Activated CD8-positive, alpha-beta memory T cell treated with anti-CD3 and anti-CD28 coated beads, Interleukin-2, amount 50 U/mL, for 48 hours (primary cell): ENCODE measurements around the gene ZNF700.
"Not testable (repeated sequence)": the region's sequence is repeated elsewhere in the genome, so short reads cannot be mapped to it uniquely, and the experiment has no call there.

Source experiments
- DNase-seq: peaks from one replicate; pipeline ENCODE4 v3.0.0-alpha.2; 2020

The ZNF700 gene

DNA sequence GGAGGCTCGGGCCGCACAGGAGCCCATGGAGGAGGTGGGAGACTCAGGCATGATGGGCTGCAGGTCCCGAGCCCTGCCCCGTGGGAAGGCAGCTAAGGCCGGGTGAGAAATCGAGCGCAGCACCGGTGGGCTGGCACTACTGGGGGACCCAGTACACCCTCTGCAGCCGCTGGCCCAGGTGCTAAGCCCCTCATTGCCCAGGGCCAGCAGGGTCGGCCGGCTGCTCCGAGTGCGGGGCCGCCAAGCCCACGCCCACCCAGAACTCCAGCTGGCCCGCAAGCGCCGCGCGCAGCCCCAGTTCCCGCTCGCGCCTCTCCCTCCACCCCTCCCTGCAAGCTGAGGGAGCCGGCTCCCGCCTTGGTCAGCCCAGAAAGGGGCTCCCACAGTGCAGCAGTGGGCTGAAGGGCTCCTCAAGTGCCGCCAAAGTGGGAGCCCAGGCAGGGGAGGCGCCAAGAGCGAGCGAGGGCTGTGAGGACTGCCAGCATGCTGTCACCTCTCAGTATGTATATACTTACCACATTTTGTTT lies 16.5 kb downstream of the ZNF700 start:
- DNase-seq: not testable (repeated sequence)

DNA sequence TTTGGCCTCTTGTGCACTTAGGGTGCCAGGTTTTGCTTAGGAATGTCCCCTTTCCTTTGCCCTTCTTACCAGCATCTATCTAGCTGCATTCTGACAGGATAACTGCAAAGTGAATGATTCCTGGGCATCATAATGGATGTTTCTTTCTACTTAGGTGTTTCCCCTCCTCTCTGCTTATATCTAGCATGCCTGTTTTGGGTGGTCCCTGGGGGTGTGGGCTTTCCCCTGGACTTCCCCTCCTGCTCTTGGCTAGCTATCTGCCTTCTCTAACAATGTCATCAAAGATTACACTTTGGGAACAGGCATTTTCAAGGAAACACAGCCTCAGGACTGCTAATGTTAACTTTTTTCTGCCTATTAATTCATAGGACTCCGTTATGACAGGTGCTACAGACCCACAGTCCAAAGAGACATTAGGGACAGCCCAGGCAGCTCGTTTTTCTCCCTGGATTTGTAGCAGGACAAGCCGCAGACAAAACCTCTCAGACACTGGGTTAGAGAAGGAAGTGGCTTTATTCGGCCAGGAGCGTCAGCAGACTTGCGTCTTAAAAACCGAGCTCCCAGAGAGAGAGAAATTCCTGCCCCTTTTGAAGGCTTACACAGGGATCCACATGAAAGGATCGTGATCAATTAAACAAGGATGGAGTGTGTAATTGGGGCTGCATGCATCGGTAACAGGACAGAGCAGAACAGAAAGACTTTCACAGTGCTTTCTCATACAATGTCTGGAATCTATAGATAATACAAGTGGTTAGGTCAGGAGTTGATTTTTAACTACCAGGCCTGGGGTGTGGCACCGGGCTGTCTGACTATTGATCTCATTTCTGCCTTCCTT lies 17.3 kb downstream of the ZNF700 start:
- no peak for DNase-seq

DNA sequence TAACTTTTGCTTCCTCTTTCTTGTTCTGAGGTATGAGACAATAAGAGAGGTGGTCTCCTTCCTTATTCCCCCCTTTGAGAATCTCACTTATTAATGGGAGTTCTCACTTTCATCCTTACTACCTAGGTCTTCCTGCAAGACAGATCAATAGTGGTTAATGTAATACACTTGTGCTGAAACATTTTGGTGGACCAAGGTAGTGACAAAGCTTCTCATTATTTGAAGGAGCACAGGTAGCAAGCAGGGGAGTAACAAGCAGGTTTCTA lies 17.9 kb downstream of the ZNF700 start:
- DNase-seq: no peak

GRCh38 chr19:11944656-11945055 lies 19.7 kb downstream of the ZNF700 start:
- no peak for DNase-seq

GRCh38 chr19:11948646-11949045 lies 23.7 kb downstream of the ZNF700 start:
- DNase-seq: no peak

DNA sequence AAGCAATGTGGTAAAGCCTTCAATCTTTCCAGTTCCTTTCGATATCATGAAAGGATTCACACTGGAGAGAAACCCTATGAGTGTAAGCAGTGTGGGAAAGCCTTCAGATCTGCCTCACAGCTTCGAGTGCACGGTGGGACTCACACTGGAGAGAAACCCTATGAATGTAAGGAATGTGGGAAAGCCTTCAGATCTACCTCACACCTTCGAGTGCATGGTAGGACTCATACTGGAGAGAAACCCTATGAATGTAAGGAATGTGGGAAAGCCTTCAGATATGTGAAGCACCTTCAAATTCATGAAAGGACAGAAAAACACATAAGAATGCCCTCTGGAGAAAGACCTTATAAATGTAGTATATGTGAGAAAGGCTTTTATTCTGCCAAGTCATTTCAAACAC lies 24.3 kb downstream of the ZNF700 start:
- no peak for DNase-seq

- not testable (repeated sequence) for DNase-seq
Measured at GRCh38 chr19:11949614-11950080, 24.7 kb downstream of the ZNF700 start.

DNA sequence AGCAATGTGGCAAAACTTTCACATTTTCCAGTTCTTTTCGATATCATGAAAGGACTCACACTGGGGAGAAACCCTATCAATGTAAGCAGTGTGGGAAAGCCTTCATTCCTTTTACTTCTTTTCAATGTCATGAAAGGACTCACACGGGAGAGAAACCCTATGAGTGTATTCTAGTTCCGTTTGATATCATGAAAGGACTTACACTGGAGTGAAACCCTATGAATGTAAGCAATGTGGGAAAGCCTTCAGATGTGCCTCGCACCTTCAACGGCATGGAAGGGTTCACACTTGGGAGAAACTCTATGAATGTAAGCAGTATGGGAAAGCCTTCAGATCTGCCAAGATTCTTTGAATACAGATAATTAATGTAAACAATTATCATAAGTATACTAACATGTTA lies 25.4 kb downstream of the ZNF700 start:
- no peak for DNase-seq

GRCh38 chr19:11963566-11964355 lies 38.9 kb downstream of the ZNF700 start:
- DNase-seq: peak; percentile 84

DNA sequence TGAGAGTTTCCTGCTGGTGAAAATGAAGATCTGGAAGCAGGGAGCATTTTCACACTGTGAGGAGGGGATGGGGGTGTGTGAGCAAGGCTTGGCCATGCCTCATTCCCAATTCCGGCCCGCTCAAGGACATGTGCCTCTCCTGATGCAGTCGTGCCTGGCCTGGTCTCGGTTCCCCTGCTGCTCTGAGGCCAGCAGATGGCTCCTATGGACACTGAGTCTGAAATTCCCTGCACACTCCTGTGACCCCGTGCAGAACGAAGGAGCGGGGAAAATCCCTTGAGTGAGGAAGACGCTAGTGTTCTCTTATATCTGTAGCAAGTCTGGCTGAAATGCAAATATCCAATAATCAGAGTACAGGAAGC lies 39.6 kb downstream of the ZNF700 start:
- DNase-seq: no peak

- peak; percentile 90 for DNase-seq
Measured at GRCh38 chr19:11964858-11965645, 40.1 kb downstream of the ZNF700 start, which contains the start of gene ZNF763. Gene ZNF763 (plus strand): TSS chr19:11965040. CDS start chr19:11965209, 169 bp downstream.

DNA sequence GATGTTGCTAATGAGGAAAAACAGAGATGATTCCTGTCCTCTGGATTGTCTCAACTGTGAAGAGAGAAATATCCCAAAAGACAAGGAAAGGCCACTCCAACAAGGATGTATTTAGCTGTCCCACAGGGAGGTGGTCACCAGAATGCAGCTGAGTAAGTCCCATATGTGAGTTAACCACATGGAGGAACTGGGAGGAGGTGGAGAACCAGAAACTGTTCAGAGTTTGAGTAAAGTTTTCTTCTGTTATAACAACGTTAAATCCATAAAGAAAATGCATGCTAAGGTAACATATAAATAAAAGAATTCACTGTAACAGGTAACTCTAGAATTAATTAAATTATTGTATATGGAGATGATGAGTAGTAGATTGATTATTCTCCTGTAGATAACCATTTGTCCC lies 45.3 kb downstream of the ZNF700 start:
- no peak for DNase-seq

DNA sequence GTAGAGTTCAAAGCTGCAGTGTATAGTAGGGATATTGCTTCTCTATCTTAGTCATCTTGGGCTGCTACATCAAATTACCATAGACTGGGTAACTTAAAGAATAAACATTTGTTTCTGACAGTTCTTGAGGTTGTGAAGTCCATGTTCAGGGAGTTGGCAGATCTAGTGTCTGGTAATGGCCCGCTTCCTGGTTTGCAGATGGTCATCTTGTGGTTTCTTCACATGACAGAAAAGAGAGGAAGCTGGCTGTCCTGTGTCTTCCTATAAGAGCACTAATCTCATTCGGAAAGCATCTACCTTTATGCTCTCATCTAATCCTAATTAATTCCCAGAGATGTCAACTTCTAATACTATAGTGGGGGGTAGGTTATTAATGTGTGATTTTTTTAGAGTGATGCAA lies 46.1 kb downstream of the ZNF700 start:
- DNase-seq: no peak

GRCh38 chr19:11973019-11973810 lies 48.3 kb downstream of the ZNF700 start:
- DNase-seq: no peak

- no peak for DNase-seq
Measured at GRCh38 chr19:11978492-11979100, 53.7 kb downstream of the ZNF700 start.

- no peak for DNase-seq
Measured at GRCh38 chr19:11979527-11979926, 54.6 kb downstream of the ZNF700 start.

DNA sequence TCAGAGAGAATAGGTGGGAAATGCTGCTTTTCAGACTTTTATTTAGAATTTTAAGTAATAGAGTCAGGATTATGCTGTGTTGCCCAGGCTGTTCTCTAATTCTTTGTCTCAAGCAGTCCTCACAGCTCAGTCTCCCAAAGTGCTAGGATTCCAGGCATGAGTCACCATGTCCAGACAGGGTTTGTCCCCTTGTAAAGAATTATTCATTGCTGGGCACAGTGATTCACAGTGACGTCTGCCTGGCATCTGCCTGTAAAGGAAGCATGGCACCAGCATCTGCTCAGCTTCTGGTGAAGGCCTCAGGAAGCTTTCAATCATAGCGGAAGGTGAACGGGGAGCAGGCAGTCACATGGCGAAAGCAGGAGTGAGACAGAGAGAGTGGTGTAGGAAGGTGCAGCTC lies 57.6 kb downstream of the ZNF700 start:
- no peak for DNase-seq

DNA sequence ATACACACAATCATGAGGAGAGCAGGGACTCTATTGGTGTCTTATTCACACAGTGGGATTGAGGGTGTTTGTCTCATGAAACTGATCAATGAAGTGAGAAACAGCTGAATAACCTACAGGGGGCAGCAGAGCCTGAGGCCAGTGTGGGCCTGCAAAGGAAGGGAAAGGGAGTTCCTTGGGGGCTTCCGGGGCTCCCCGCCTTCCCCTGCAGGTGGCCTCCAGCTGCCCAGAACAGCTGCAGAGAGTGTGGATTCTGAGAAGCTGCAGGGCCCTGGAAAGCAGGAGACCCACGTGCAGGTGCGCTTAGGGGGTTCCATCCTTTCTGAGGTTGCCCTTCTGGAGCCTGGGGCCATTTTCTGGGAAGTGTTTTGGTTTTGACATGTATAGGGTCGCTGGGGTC lies 60.1 kb downstream of the ZNF700 start:
- no peak for DNase-seq

DNA sequence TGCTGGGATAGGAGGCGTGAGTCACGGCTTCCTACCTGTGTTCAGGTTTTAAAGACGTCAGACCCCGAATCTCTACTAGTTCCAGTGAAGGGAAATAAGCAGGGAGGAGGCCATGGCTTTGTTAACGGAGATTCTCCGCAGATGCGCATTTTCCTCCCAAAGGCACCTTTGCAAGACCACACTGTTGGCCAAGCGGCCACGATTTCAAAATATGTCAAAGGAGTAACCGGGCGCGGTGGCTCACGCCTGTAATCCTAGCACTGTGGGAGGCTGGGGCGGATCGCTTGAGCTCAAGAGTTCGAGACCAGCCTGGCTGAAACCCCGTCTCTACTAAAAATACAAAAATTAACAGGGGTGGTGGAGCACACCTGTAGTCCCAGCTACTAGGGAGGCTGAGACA lies 61.8 kb downstream of the ZNF700 start:
- DNase-seq: no peak

- DNase-seq: peak; percentile 92
Measured at GRCh38 chr19:11987405-11988281, 62.7 kb downstream of the ZNF700 start.

DNA sequence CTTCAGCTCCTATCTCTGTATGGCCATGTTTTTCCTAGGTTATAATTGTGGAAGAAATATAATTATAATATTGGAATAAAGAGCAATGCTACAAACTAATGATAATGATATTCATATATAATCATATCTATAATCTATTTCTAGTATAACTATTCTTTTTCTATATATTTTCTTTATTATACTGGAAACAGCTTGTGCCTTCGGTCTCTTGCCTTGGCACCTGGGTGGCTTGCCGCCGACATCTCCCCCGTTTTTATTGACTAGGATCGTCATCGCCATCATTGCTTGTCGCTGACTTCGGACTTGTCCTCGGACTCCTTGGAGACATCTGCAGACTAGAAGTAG lies 64.2 kb downstream of the ZNF700 start:
- no peak for DNase-seq
